NOMO-1 (cell line): ENCODE measurements around the gene B3GNT8.
A peak's percentile ranks its signal among the peaks of the same experiment; 100 is the strongest.
"Not testable (repeated sequence)": the region's sequence is repeated elsewhere in the genome, so short reads cannot be mapped to it uniquely, and the experiment has no call there.

ENCODE experiments used
- DNase-seq, 2 experiments: peaks; one replicate each; lab custom pipeline; 2025; ENCODE audit not compliant: unreplicated experiment in 2 of 2; lab: John Stamatoyannopoulos, UW

B3GNT8 gene

DNA sequence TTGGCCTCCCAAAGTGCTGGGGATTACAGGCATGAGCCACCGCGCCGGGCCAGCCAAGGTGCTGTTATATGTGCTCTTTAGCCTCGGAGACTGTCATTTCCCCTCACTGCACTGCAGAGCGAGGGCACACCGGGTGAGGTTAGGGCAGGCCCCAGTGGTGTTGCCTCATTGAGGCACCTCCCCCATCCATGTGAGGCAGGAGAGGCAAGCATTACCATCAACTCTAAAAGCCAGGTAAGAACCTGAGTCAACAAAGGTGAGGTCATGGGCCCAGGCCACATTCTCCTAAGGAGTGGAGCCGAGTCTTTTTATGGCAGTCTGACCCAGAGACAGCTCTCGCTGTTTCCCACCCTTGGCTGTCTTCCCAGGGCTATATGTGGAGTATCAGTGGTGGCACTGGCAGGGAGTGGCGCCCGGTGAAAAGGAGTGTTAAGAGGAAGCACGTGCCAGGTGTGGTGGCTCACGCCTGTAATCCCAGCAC lies 10.9 kb downstream of the B3GNT8 start:
- peak; percentile 26 to 37 for DNase-seq

DNA sequence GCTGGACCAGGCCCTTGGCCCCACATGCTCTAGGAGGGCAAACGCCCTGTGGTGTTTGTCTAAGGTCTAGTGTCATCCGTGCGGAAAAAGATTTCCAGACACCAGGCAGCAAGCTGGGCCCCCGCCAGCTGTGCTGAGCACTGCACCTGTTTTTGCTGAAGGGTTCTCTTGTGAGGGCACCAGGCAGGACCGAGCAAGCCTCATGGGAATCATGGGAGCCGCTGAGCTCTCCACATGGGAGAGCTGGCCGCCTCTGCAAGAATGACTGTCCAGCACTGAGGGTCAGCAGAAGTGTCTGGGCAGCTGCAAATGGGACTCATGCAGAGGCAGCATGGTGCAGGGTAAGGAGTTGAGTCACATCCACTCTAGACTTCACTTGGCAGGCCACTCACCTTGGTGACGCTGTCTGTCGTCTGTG lies 12.0 kb downstream of the B3GNT8 start:
- no peak for DNase-seq

GRCh38 chr19:41414461-41414860 lies 12.7 kb downstream of the B3GNT8 start:
- no peak for DNase-seq

DNA sequence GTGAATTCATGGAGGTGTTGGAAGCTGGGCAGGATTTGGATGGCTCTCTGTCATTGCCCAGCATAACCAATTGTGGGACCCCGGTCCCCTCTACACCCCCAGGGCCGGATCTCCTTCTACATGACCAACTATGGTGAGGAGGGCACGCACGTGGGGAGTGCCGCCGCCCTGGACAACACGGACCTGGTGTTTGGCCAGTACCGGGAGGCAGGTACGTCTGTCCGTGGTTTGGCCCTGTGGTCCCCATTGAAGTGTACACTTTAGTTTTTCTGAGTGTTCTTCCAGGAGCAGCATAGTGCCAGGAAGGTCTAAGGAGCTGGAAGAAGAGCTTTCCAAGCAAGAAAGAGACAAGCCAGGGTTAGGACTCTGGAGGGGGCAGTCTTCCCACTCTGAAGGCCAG lies 13.2 kb downstream of the B3GNT8 start:
- DNase-seq = no peak

GRCh38 chr19:41412953-41413352 lies 14.2 kb downstream of the B3GNT8 start:
- no peak for DNase-seq

GRCh38 chr19:41411968-41412265 lies 15.3 kb downstream of the B3GNT8 start:
- DNase-seq = no peak

DNA sequence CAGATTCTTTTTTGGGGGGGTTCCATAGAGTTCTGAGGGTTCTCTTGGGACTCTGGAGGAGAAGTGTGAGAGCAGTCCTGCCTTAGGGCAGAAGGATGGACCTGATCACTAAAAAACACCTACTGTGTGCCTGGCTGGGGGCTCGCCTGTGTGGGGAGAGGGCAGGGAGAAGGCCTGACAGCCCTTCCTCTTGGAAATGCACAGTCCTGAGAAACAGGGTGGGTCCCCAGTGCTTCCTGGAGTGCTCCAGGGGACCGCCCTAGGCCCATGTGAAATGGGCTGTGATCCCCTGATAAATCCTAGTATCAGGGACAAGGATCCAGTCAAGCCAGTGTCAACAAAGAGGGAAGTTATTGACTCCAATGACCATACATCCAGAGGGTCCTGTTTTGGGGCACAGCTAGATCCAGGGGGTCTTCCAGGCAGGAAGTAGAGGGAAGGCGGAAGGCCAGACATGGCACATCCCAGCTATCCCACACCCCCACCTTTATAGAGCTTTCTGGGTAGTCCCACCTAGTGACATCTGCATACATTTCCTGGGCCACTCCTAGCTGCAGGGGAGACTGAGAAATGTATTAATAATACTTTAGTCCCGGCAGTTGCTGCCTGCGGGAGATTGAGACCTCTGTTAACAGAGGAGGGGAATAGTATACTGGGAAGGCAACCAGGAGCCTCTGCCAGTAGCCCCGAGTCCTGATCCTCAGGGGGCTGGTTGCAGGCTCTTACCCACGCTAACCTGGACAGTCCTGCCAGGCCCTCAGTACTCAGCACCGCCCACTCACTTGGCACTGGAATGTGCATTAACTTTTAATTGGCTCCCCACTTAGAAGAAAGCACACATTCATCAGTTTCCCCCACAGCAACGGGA lies 15.8 kb downstream of the B3GNT8 start:
- DNase-seq = no peak

DNA sequence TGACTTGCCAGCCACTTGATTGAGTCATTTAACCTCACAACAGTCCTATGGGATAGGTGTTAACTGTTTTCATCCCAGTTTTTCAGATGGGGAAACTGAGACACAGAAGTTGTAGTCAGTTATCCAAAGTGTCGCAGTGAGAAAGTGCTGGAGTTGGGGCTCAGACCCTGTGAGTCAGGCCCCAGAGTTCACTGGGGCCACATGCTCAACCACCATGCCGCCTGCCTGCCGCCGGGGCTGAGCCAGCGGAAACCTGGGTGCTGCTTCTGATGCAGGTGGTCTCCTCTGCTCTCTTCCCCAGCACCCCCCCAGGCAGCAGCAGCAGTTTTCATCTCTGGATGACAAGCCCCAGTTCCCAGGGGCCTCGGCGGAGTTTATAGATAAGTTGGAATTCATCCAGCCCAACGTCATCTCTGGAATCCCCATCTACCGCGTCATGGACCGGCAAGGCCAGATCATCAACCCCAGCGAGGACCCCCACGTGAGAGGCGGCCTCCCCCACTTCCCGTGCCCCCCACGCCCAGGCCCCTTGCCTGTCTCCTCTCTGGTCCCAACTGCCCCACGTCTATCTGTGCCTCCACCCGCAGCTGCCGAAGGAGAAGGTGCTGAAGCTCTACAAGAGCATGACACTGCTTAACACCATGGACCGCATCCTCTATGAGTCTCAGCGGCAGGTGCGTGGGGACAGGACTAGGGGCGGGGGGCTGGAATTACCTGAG lies 16.7 kb downstream of the B3GNT8 start:
- no peak for DNase-seq

DNA sequence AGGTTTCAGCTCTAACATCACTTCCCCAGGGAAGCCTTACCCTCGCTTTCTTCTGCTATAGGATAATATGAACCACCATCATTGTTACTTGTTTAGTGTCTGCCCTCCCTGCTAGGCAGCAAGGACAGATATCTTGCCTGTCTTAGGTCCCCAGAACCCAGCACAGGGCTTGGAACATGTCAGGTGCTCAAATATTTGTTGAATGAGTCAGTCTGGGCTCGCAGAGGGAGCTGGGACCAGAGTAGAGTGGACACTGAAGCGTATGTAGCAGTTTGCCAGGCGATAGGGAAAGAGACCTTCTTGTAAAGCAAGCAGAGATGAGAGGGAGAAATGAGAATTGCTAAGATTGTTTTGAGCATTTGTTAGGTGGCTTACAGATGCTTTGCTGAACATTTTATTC lies 17.9 kb downstream of the B3GNT8 start:
- DNase-seq = no peak

GRCh38 chr19:41408846-41409245 lies 18.3 kb downstream of the B3GNT8 start:
- not testable (repeated sequence) for DNase-seq

DNA sequence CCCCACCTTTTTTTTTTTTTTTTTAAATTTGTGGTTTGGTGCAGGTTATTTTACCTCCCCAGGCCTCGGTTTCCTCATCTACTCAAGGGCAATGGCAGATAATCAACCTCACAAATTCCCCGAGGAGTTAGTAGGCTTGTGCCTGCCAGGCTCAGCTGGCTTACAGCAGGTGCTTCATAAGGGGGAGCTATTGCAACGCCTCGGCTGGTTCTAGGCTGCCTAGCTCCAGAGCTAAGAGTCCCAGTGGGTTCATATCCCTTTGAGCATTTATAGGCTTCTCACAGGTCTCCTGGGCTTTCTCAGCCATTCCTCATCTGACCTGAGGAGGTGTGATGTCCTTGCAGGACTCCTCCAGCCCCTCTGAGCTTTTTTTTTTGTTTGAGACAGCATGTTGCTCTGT lies 18.9 kb downstream of the B3GNT8 start:
- DNase-seq = peak; percentile 41 to 56

DNA sequence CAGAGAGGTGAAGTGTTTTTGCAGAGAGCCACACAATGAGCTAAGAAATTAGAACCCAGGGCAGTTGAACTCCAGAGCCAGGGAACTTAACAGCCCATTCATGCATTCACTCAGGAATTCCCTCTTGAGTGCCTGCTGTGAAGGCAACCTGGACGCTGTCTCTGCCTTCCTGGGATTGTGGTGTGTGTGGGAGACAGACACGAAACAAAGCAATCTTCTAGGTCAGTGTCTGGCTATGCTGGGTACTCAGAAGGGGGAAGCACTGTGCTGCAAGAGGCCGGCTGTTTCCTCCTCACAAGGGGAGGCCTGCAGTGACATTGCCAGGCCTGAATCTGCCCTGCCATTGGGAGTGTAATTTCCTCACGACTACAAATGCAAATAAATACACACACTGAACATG lies 19.9 kb downstream of the B3GNT8 start:
- DNase-seq = peak; percentile 44 to 74

DNA sequence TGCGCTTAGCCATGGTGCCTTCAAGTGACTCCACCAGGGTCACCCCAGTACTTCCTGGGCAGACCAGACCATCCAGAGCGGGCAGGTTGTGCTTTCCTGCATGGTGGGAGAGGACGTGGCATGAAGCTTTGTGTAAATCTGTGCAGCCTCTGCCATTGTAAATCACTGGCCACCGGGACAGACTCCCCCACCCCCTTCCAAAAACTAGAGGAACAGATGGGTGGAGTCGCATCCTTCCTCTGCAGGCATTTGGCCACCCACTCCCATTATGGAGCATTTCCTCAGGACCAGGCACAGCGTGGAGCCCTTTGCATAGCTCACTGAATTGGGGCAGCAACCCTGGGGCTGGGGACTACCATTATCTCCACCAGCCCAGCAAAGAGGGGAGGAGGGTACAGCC lies 21.4 kb downstream of the B3GNT8 start:
- no peak for DNase-seq

DNA sequence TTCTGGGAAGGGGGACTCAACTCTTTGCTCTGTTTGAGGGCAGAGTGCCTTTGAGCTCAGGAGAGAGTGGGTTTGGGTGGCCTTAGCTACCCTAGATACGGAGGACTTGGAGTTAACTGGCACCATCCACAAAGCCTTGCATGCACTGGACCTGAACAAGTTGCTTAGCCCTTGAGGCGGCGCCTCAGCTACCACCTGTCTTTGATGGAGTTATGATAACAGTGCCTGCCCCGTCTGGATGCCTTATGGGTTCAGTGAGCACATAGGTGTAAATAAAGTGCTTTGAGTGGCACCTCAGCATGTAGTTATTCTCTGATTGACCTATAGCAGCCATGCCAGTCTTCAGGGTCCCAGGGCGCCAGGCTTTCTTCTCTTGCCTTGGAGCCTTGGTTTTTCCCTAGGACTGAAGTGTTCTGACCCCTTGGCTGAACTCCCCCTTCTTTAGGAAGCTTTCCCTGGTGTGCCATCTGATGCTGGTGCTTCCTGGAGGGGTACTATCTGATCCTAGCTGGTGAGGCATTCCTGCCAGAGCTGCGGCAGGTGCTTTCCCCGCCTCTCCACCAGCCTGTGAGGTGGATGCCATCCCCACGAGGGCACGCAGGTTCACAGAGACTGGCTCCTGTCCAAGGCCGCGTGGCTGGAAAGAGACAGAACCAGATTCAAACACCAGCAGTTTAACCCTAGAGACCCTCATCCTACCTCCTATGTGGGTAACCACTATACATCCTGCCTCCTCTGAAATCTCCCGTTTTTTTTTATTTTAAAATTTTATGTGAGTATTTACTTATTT lies 23.8 kb downstream of the B3GNT8 start:
- no peak for DNase-seq

- no peak for DNase-seq
These were observed 25.2 kb downstream of the B3GNT8 start for GRCh38 chr19:41402010-41402409.

DNA sequence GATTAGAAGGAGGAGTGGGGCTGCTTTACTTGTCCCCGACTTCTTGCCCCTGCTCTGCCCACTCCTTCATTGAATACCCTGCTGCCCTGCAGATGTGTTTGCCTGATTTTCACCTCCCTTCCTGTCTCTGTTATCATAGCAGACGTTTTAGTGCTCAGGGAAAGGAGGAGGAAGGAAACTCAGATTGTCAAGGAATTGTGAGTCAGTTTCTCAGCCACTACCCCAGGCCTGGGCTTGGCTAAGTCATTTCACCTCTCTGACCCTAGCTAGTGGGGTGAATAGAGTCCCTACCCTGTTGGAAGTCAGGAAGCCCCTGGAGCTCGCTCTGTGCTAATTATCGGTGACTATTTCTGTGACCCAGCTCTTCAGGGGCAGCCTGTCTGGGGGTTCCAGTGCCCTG lies 25.7 kb downstream of the B3GNT8 start:
- DNase-seq = no peak

GRCh38 chr19:41399525-41399924 lies 27.6 kb downstream of the B3GNT8 start:
- DNase-seq = no peak

DNA sequence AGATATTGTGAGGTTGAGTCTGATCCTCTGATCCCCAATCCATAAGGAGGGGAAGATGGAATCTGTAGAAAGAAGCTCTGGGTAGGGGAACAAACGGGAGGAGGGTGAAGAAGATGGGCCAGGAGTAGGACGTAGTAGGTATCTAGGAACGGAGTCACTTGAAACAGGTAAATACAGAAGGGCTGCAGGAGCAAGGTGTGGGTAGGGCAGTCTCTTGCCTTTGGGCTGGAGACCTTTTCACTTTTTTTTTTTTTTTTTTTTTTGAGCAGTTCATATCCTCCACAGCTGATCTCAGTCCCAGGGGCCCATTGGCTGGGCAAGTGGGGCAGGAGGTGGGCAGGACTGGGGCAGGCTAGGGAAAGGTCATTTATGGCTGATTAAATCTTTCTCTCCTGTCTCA lies 28.1 kb downstream of the B3GNT8 start:
- no peak for DNase-seq

GRCh38 chr19:41398598-41398997 lies 28.6 kb downstream of the B3GNT8 start:
- DNase-seq = peak in 1 of 2 experiments; percentile 15

- peak in 1 of 2 experiments; percentile 41 for DNase-seq
These were observed 29.1 kb downstream of the B3GNT8 start for GRCh38 chr19:41398050-41398418.
